ELF-1 (cell line): ENCODE results near the gene NEO1.
A peak's percentile ranks its signal among the peaks of the same experiment; 100 is the strongest.

Experiments
- DNase-seq: peaks from one replicate; pipeline ENCODE4 v3.0.0-alpha.2; 2016; ENCODE audit warnings: low read depth, low spot score

The NEO1 gene

GRCh38 chr15:73303636-73304035 is 251.4 kb downstream of the NEO1 start:
- no peak for DNase-seq

GRCh38 chr15:73305331-73306211 is 253.3 kb downstream of the NEO1 start:
- DNase-seq: peak; percentile 87

GRCh38 chr15:73308305-73308704 is 256.0 kb downstream of the NEO1 start:
- DNase-seq: no peak

GRCh38 chr15:73313861-73314260 is 261.6 kb downstream of the NEO1 start:
- DNase-seq: no peak

- DNase-seq: no peak
Observed at GRCh38 chr15:73317651-73318462, 265.6 kb downstream of the NEO1 start.

- peak; percentile 71 for DNase-seq
Observed at GRCh38 chr15:73318463-73319351, 266.4 kb downstream of the NEO1 start.

- no peak for DNase-seq
Observed at GRCh38 chr15:73319460-73320245, 267.4 kb downstream of the NEO1 start.

GRCh38 chr15:73320619-73321180 is 268.4 kb downstream of the NEO1 start:
- DNase-seq: no peak

GRCh38 chr15:73321496-73322450 is 269.5 kb downstream of the NEO1 start:
- no peak for DNase-seq

- DNase-seq: no peak
Observed at GRCh38 chr15:73322665-73323373, 270.6 kb downstream of the NEO1 start.

GRCh38 chr15:73323374-73323955 is 271.2 kb downstream of the NEO1 start:
- DNase-seq: no peak

- no peak for DNase-seq
Observed at GRCh38 chr15:73323956-73324355, 271.7 kb downstream of the NEO1 start.

- no peak for DNase-seq
Observed at GRCh38 chr15:73324496-73325170, 272.4 kb downstream of the NEO1 start.

- DNase-seq: peak; percentile 52
Observed at GRCh38 chr15:73325191-73325861, 273.1 kb downstream of the NEO1 start.

GRCh38 chr15:73326157-73326556 is 273.9 kb downstream of the NEO1 start:
- no peak for DNase-seq

GRCh38 chr15:73328149-73328820 is 276.0 kb downstream of the NEO1 start:
- no peak for DNase-seq

- no peak for DNase-seq
Observed at GRCh38 chr15:73328981-73329380, 276.7 kb downstream of the NEO1 start.
